ENCODE measurements around the gene THADA. TPM values are rescaled to one million over a fixed set of nuclear protein-coding genes. Genes with fewer than 3 reads are reported as not detected.

THADA gene
- total RNA-seq, 4 donors from 2014 or later: 31.2 to 68.8 (median 54.9) TPM

DNA sequence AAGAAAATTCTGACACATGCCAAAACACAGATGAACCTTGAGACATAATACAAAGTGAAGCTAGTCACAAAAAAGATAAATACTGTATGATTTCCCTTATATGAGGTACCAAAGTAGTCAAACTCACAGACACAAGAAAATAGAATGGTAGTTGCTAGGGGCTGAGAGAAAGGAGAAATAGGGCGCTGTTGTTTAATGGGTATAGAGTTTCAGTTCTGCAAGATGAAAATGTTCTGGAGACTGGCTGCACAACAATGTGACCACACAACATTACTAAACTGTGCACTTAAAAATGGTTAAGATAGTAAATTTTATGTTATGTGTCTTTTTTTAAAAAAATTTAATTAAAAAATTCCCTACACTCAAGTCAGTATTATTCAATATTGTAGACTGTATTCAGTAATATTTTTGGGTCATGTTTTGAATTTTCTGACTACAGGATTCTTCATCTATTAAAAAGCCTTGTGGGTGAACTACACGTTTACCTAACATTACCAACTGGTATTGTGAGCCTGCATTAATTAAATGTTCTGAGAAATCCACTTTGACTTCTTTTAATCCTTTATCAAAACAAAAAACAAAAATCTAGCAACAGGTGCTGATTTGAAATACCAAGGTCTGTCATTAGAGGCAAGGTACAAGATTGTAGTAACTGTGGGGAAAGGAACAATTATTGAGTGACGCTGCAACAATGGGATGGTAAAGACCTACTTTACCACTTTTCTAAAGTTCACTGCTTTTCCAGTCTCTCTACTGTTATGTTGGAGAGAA lies 228.6 kb downstream of the THADA start:
- Histone ChIP-seq H3K36me3 (no peaks in the 10 kb centered on the region), H3K27me3 (no peaks in the 10 kb centered on the region), H3K9me3 (no peaks in the 10 kb centered on the region), H3K4me1 (peaks cover 0 to 7% of the 10 kb centered on the region in 2 donors), H3K27ac (peak overlapping the region in 1 of 2 donors; percentile 3), H3K4me3 (no peak overlapping the region)
- DNase-seq: no peak
- intact Hi-C loops (cut with DNase I; ENCODE audit: low total_unique reads): no loop called here
- TF ChIP-seq POLR2A (IDR thresholded peaks at IDR 0.05): no peak
- TF ChIP-seq, protein P1, sequence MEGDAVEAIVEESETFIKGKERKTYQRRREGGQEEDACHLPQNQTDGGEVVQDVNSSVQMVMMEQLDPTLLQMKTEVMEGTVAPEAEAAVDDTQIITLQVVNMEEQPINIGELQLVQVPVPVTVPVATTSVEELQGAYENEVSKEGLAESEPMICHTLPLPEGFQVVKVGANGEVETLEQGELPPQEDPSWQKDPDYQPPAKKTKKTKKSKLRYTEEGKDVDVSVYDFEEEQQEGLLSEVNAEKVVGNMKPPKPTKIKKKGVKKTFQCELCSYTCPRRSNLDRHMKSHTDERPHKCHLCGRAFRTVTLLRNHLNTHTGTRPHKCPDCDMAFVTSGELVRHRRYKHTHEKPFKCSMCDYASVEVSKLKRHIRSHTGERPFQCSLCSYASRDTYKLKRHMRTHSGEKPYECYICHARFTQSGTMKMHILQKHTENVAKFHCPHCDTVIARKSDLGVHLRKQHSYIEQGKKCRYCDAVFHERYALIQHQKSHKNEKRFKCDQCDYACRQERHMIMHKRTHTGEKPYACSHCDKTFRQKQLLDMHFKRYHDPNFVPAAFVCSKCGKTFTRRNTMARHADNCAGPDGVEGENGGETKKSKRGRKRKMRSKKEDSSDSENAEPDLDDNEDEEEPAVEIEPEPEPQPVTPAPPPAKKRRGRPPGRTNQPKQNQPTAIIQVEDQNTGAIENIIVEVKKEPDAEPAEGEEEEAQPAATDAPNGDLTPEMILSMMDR (IDR thresholded peaks at IDR 0.05): no peak

DNA sequence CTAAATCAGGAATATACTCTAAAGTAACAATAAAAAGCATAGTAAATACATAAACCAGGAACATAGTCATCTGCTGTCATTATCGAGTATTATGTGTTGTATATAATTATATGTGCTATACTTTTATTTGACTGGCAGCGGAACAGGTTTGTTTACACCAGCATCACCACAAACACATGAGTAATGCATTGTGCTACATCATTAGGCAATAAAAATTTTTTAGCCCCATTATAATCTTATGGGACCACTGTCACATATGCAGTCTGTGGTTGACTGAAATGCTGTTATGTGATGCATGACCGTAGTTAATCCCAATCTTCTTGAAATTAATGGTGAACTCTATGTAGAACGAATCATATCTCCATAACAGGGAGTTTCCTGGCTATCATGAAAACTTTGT lies 232.7 kb downstream of the THADA start:
- no peak for TF ChIP-seq POLR2A (IDR thresholded peaks at IDR 0.05)
- TF ChIP-seq, protein P1 (IDR thresholded peaks at IDR 0.05): no peak
- no peak overlapping the region for H3K27ac ChIP-seq
- H3K27me3 ChIP-seq: no peaks in the 10 kb centered on the region
- no peaks in the 10 kb centered on the region for H3K9me3 ChIP-seq
- intact Hi-C loops (cut with DNase I; ENCODE audit: low total_unique reads): no loop called here
- DNase-seq: no peak
- H3K4me1 ChIP-seq: no peaks in the 10 kb centered on the region
- no peaks in the 10 kb centered on the region for H3K36me3 ChIP-seq
- no peak overlapping the region for H3K4me3 ChIP-seq

DNA sequence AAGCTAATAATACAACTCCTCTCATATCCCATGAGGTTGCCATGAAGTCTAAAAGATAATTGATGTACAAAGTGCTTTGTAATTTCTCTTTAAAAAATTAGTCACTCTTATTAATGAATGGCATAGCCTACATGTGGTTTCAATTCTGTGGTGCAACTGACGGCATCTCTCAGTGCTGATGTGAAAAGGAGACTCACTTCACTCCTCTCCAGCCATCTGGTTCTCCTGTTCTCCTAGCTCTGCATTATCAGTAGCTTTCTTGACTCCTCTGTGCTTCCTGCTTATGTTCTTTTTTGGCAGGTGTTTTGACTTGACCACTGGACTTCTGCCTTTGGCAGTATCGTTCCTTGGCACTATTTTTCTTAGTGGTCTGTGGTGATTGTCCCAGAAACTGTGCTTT lies 234.6 kb downstream of the THADA start:
- TF ChIP-seq, protein P1 (IDR thresholded peaks at IDR 0.05): no peak
- TF ChIP-seq POLR2A (IDR thresholded peaks at IDR 0.05): no peak
- intact Hi-C loops (cut with DNase I; ENCODE audit: low total_unique reads): no loop called here

DNA sequence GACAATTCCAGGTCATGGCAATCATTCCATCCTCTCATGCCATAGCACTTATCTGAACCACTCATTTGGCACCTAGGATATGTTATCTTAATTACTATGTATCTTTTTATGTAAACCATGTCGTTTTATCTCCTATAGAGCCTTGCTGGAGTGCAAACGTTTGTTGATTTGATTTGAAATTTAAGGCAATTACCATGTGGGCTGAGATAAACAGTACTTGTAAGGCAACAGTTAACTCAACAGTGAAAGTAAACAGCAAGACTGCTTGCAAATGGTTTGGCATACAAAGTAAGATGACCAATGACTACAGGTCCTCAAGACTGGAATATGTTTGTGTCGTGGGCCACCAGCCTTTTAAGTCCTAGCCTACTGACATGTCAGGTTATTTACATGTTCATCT lies 235.7 kb downstream of the THADA start:
- Histone ChIP-seq H3K36me3 (no peaks in the 10 kb centered on the region), H3K27ac (no peak overlapping the region), H3K4me3 (no peak overlapping the region), H3K9me3 (no peaks in the 10 kb centered on the region), H3K4me1 (peaks cover 0 to 9% of the 10 kb centered on the region in 2 donors), H3K27me3 (no peaks in the 10 kb centered on the region)
- TF ChIP-seq, protein P1 (IDR thresholded peaks at IDR 0.05): no peak
- TF ChIP-seq POLR2A (IDR thresholded peaks at IDR 0.05): no peak
- intact Hi-C loops (cut with DNase I; ENCODE audit: low total_unique reads): no loop called here
- no peak for DNase-seq

More for the DNA sequence above, 234.6 kb downstream of the THADA start:
- Histone ChIP-seq H3K36me3 (no peaks in the 10 kb centered on the region), H3K27me3 (no peaks in the 10 kb centered on the region), H3K27ac (no peak overlapping the region), H3K4me1 (peaks cover 0 to 3% of the 10 kb centered on the region in 2 donors), H3K9me3 (no peaks in the 10 kb centered on the region), H3K4me3 (no peak overlapping the region)
- no peak for DNase-seq

DNA sequence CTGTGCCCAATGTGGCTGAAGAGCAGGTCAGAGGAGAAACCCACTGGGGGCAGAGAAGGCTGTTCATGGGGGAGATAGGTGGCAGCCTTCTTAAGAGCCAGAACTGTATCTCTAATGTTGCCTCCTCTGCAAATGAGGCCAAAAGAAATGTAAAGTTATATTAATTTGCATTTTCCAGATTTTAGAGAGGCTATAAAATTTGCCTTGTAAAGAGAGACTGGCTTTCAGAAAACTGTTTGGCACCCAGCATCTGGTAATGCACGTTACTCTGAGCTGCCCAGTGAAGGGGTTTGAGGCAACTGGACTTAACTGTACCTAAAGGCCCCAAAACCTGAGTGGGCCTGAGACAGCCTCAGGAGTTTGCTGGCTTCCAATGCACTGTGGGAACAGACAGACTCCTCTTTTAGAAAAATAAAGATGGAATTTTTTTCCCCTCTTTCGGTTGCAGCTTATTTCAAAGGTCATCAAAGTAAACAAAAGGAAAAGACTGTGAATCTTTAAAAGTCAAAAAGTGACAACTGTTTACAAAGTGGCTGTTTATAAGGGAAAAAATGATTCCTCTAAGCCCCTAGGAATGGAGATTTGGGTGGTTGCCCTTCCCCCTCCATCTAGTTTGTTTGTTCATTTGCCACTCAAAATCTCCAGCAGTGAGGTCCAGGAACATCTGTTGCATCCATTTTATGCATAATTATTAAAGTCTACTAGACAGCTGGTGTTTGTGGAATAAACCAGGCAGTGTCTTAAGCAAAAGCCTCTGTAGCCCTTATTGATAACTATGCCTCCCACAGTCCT lies 237.2 kb downstream of the THADA start:
- Histone ChIP-seq H3K36me3 (no peaks in the 10 kb centered on the region), H3K4me3 (no peak overlapping the region), H3K27me3 (no peaks in the 10 kb centered on the region), H3K27ac (peak overlapping the region; percentile 39 to 64), H3K9me3 (no peaks in the 10 kb centered on the region), H3K4me1 (peaks cover 0 to 9% of the 10 kb centered on the region in 2 donors)
- no peak for DNase-seq
- TF ChIP-seq, protein P1 (IDR thresholded peaks at IDR 0.05): no peak
- no peak for TF ChIP-seq POLR2A (IDR thresholded peaks at IDR 0.05)
- intact Hi-C loops (cut with DNase I; ENCODE audit: low total_unique reads): loop anchor here (10.0 kb wide), 1 partner anchor 56 kb away; no protein-coding TSS in a partner anchor
